ENCODE data around the gene PSORS1C2. TPM values are rescaled to one million over a fixed set of nuclear protein-coding genes. Genes with fewer than 3 reads are reported as not detected.

The PSORS1C2 gene
- total RNA-seq, 1 donor from 2014 or later, result not detected

GRCh38 chr6:31116661-31117385 is 22.0 kb downstream of the PSORS1C2 start:
- H3K9me3 Mint-ChIP-seq (ENCODE audit: low read depth), result no peaks in the 10 kb centered on the region
- no peak for DNase-seq (ENCODE audit: low spot score)
- H3K27me3 Mint-ChIP-seq (ENCODE audit: low read depth), result no peaks in the 10 kb centered on the region
- H3K4me3 Mint-ChIP-seq (ENCODE audit: unreplicated experiment), result no peak overlapping the region
- no peaks in the 10 kb centered on the region for H3K36me3 Mint-ChIP-seq (ENCODE audit: low read depth)
- no peak for TF ChIP-seq CTCF (IDR thresholded peaks at IDR 0.05)
- H3K27ac Mint-ChIP-seq (ENCODE audit: unreplicated experiment), result no peak overlapping the region
- H3K4me1 Mint-ChIP-seq (ENCODE audit: low read depth), result peaks cover 47% of the 10 kb centered on the region

- H3K4me1 Mint-ChIP-seq (ENCODE audit: low read depth), result peaks cover 44% of the 10 kb centered on the region
- H3K4me3 Mint-ChIP-seq (ENCODE audit: unreplicated experiment), result peak overlapping the region; percentile 74
- DNase-seq (ENCODE audit: low spot score), result no peak
- no peak overlapping the region for H3K27ac Mint-ChIP-seq (ENCODE audit: unreplicated experiment)
- no peak for TF ChIP-seq CTCF (IDR thresholded peaks at IDR 0.05)
- no peaks in the 10 kb centered on the region for H3K27me3 Mint-ChIP-seq (ENCODE audit: low read depth)
- H3K36me3 Mint-ChIP-seq (ENCODE audit: low read depth), result no peaks in the 10 kb centered on the region
- H3K9me3 Mint-ChIP-seq (ENCODE audit: low read depth), result no peaks in the 10 kb centered on the region
Observed at GRCh38 chr6:31115941-31116560, 22.8 kb downstream of the PSORS1C2 start.

GRCh38 chr6:31114970-31115849 is 23.7 kb downstream of the PSORS1C2 start:
- H3K36me3 Mint-ChIP-seq (ENCODE audit: low read depth), result no peaks in the 10 kb centered on the region
- peak; percentile 67 for TF ChIP-seq CTCF (IDR thresholded peaks at IDR 0.05)
- H3K4me3 Mint-ChIP-seq (ENCODE audit: unreplicated experiment), result peak overlapping the region; percentile 74
- H3K9me3 Mint-ChIP-seq (ENCODE audit: low read depth), result no peaks in the 10 kb centered on the region
- no peak for DNase-seq (ENCODE audit: low spot score)
- peak overlapping the region; percentile 99 for H3K27ac Mint-ChIP-seq (ENCODE audit: unreplicated experiment)
- H3K27me3 Mint-ChIP-seq (ENCODE audit: low read depth), result peaks cover 4% of the 10 kb centered on the region
- peaks cover 44% of the 10 kb centered on the region for H3K4me1 Mint-ChIP-seq (ENCODE audit: low read depth)

- DNase-seq (ENCODE audit: low spot score), result no peak
- Mint-ChIP-seq H3K9me3 (ENCODE audit: low read depth) (no peaks in the 10 kb centered on the region), H3K27ac (ENCODE audit: unreplicated experiment) (peak within 1 kb of the TSS; percentile 99), H3K4me3 (ENCODE audit: unreplicated experiment) (peak within 1 kb of the TSS; percentile 74), H3K4me1 (ENCODE audit: low read depth) (peaks cover 44% of the 10 kb centered on the region), H3K36me3 (ENCODE audit: low read depth) (no peaks in the 10 kb centered on the region), H3K27me3 (ENCODE audit: low read depth) (peaks cover 11% of the 10 kb centered on the region)
- TF ChIP-seq CTCF (IDR thresholded peaks at IDR 0.05), result no peak
Observed at GRCh38 chr6:31114541-31114878, 24.4 kb downstream of the PSORS1C2 start, which contains the start of gene PSORS1C1. PSORS1C1 (plus strand) TSS chr6:31114800; CDS start chr6:31129633, 14,833 bp downstream.
